Pancreas (tissue), 10 donors: ENCODE results near the gene AK2. TPM values are rescaled to one million over a fixed set of nuclear protein-coding genes. Genes with fewer than 3 reads are reported as not detected.

ENCODE experiments used
- ATAC-seq, 4 donors: fragments of 200-7000 bp; cut with Tn5 transposase; one replicate each; pipeline versions ENCODE4 v1.8.0 to v1.9.1; 2020; ENCODE audit warnings: mild to moderate bottlenecking in 4 of 4, moderate library complexity in 4 of 4
- DNase-seq, 6 donors: peaks; one replicate each; pipeline ENCODE4 v3.0.0-alpha.2; 2020
- FAIRE-seq: peaks from 2 replicates; lab custom pipeline; 2012; peaks lifted over from hg19 to GRCh38; lab: Jason Lieb, UNC
- H3K27ac ChIP-seq, 4 donors: fragments of 200-600 bp; sonication (generic); 1 replicate in 3 of 4; 2 replicates in 1 of 4; pipeline versions ENCODE4 v1.5.0 to v1.8.0; 2020
- H3K27me3 ChIP-seq, 4 donors: fragments of 200-600 bp; one replicate each; pipeline ENCODE4 v1.8.0; 2021
- H3K36me3 ChIP-seq, 3 donors: fragments of 200-600 bp; sonication (generic) in 1 of 3; one replicate each; pipeline versions ENCODE4 v1.5.0 to v1.8.0; 2020 to 2021
- H3K4me1 ChIP-seq, 3 donors: fragments of 200-600 bp; one replicate each; pipeline ENCODE4 v1.8.0; 2021
- H3K4me3 ChIP-seq, 4 donors: fragments of 200-600 bp; sonication (generic) in 2 of 4; one replicate each; pipeline versions ENCODE4 v1.5.0 to v1.8.0; 2020 to 2021
- H3K9me3 ChIP-seq, 4 donors: fragments of 200-600 bp; one replicate each; pipeline ENCODE4 v1.8.0; 2021
- WGBS, 2 donors: extraction: QIAGEN DNeasy Blood & Tissue Kit; methylation state at CpG; one replicate each; pipeline ENCODE4 v1.1.7; 2013; 5-methylcytosine and 5-hydroxymethylcytosine counted together
- intact Hi-C, 3 donors: fragments of 100-400 bp; cut with DNase I; formaldehyde crosslinking; loops; one replicate each; pipeline versions ENCODE4 v1.11.1 to v1.14.2; 2022
- polyA plus RNA-seq, 2 donors: library from polyadenylated mRNA; stranded (reverse); fragments of 200-250 nt; gene quantifications; one replicate each; pipeline ENCODE4 v1.2.3, GENCODE V29; 2013
- total RNA-seq, 6 donors: library from RNA; stranded (reverse); fragmentation: NEBNext Ultra II Directional in 4 of 6; extraction: Animal tissue kit (Norgen Biotek cat#: 25700) in 4 of 6; gene quantifications; one replicate each; pipeline versions ENCODE4 v1.2.1 to v1.2.4, GENCODE V29; 2021 to 2023
- TF ChIP-seq, protein P1 (sequence below), 4 donors: fragments of 200-600 bp; sonication (generic) in 3 of 4; IDR thresholded peaks; one replicate each; pipeline versions ENCODE4 v1.5.0 to v1.8.0; 2021; ENCODE audit warnings: antibody characterized with exemption in 4 of 4
- donor health status: healthy with polysubstance abuse.
- donor health status: DM: no; HTN: no; CAD: no; lungs with moderate emphysema.
- donor health status: DM: no; HTN: no; CAD: no.
- donor health status: control.
- donor health status: control.
- donor health status: Bipolar disorder and iron deficiency.
- donor health status: DM: yes; HTN: yes; CAD: no.
- donor health status: DM: no; HTN: no; CAD: no.
- donor health status: DM: no; HTN: no; CAD: no.
- donor health status: DM: yes; HTN: yes; CAD: no.

The AK2 gene
- total and polyA plus RNA-seq, 8 donors: 40.5 to 78.7 (median 61.4) TPM

- H3K36me3 ChIP-seq: no peaks in the 10 kb centered on the region
- no peak overlapping the region for H3K4me3 ChIP-seq
- H3K4me1 ChIP-seq: peaks cover 0 to 27% (median 12%) of the 10 kb centered on the region in 3 donors
- ATAC-seq (no peak), FAIRE-seq (no peak), DNase-seq (no peak)
- intact Hi-C loops: no loop called here
- TF ChIP-seq, protein P1, sequence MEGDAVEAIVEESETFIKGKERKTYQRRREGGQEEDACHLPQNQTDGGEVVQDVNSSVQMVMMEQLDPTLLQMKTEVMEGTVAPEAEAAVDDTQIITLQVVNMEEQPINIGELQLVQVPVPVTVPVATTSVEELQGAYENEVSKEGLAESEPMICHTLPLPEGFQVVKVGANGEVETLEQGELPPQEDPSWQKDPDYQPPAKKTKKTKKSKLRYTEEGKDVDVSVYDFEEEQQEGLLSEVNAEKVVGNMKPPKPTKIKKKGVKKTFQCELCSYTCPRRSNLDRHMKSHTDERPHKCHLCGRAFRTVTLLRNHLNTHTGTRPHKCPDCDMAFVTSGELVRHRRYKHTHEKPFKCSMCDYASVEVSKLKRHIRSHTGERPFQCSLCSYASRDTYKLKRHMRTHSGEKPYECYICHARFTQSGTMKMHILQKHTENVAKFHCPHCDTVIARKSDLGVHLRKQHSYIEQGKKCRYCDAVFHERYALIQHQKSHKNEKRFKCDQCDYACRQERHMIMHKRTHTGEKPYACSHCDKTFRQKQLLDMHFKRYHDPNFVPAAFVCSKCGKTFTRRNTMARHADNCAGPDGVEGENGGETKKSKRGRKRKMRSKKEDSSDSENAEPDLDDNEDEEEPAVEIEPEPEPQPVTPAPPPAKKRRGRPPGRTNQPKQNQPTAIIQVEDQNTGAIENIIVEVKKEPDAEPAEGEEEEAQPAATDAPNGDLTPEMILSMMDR (IDR thresholded peaks at IDR 0.05): no peak
- 70 to 73% methylated on average over 8 of the region's 8 CpGs for WGBS, 2 donors
- H3K9me3 ChIP-seq: no peaks in the 10 kb centered on the region
- H3K27ac ChIP-seq: no peak overlapping the region
- H3K27me3 ChIP-seq: no peaks in the 10 kb centered on the region
These were observed 75.8 kb downstream of the AK2 start for GRCh38 chr1:32960819-32961355.

GRCh38 chr1:32960342-32960741 is 76.3 kb downstream of the AK2 start:
- DNase-seq: no peak
- no peak overlapping the region for H3K27ac ChIP-seq
- no peaks in the 10 kb centered on the region for H3K27me3 ChIP-seq
- H3K4me1 ChIP-seq: peaks cover 0 to 27% (median 12%) of the 10 kb centered on the region in 3 donors
- FAIRE-seq: no peak
- intact Hi-C loops: no loop called here
- no peaks in the 10 kb centered on the region for H3K9me3 ChIP-seq
- no peak for ATAC-seq
- H3K36me3 ChIP-seq: no peaks in the 10 kb centered on the region
- TF ChIP-seq, protein P1 (IDR thresholded peaks at IDR 0.05): no peak
- 22 to 29% methylated on average over 2 of the region's 2 CpGs for WGBS, 2 donors
- no peak overlapping the region for H3K4me3 ChIP-seq

DNA sequence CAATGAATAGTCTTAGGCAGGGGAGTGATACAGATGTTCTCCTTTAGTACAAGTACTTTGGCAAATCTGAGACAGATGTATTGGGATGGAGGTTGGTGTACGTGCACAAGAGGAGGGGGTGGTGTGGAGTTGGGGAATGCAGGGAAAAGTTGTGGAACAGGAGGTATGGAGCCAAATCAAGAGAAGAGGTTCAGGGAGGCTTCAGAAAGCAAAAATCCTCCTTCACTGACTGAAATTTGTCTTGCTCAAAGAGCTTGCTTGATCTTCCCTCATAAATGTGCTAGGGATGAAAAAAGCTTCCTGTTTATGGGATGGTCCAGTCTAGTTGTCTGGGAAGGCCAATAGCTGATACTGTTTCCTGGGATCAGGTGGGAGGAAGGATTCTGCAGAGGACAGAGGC is 77.9 kb downstream of the AK2 start:
- WGBS, 2 donors: 90 to 91% methylated on average over 1 of the region's 1 CpG
- H3K9me3 ChIP-seq: no peaks in the 10 kb centered on the region
- DNase-seq (no peak), FAIRE-seq (no peak), ATAC-seq (no peak)
- H3K27ac ChIP-seq: no peak overlapping the region
- no peak overlapping the region for H3K4me3 ChIP-seq
- intact Hi-C loops: no loop called here
- H3K4me1 ChIP-seq: peaks cover 0 to 27% (median 12%) of the 10 kb centered on the region in 3 donors
- H3K27me3 ChIP-seq: no peaks in the 10 kb centered on the region
- TF ChIP-seq, protein P1 (IDR thresholded peaks at IDR 0.05): no peak
- no peaks in the 10 kb centered on the region for H3K36me3 ChIP-seq

Other genes starting within 250 kb of the AK2 start
- gene YARS1, start 219.5 kb downstream of the AK2 start, total RNA-seq: 100 to 1,000 TPM in 1 of 6 donors, 10 to 100 TPM in 5; 32.9 to 135 (median 38.3) TPM
- 10 to 100 TPM; 25.1 to 30.4 TPM for gene YARS1, start 219.5 kb downstream of the AK2 start, polyA plus RNA-seq
- gene S100PBP, start 219.2 kb downstream of the AK2 start, total RNA-seq: 10 to 100 TPM in 3 of 6 donors, 1 to 10 TPM in 3; 7.6 to 20.2 (median 10.3) TPM
- 10 to 100 TPM; 12.4 to 13.5 TPM for gene S100PBP, start 219.2 kb downstream of the AK2 start, polyA plus RNA-seq
- gene FNDC5, start 166.0 kb downstream of the AK2 start, total RNA-seq: under 1 TPM; 0.28 to 0.89 (median 0.59) TPM
- 1 to 10 TPM; 1.8 to 3.1 TPM for gene FNDC5, start 166.0 kb downstream of the AK2 start, polyA plus RNA-seq
- under 1 TPM in 5 of 6 donors, not detected in 1; 0.16 to 0.49 (median 0.47) TPM for gene HPCA, start 150.4 kb downstream of the AK2 start, total RNA-seq
- gene HPCA, start 150.4 kb downstream of the AK2 start, polyA plus RNA-seq: 1 to 10 TPM; 1.1 to 5.2 TPM
- 10 to 100 TPM; 11.9 to 37.0 (median 16.4) TPM for gene TMEM54, start 135.5 kb downstream of the AK2 start, total RNA-seq
- 10 to 100 TPM; 31.6 to 39.5 TPM for gene TMEM54, start 135.5 kb downstream of the AK2 start, polyA plus RNA-seq
- 10 to 100 TPM in 2 of 6 donors, 1 to 10 TPM in 4; 5.4 to 16.3 (median 8.0) TPM for gene RNF19B, start 72.1 kb downstream of the AK2 start, total RNA-seq
- gene RNF19B, start 72.1 kb downstream of the AK2 start, polyA plus RNA-seq: 1 to 10 TPM; 2.3 to 8.1 TPM
- gene AZIN2, start 44.3 kb upstream of the AK2 start, total RNA-seq: 1 to 10 TPM; 1.2 to 3.8 (median 2.1) TPM
- gene AZIN2, start 44.3 kb upstream of the AK2 start, polyA plus RNA-seq: 1 to 10 TPM; 2.4 to 5.0 TPM
- 1 to 10 TPM; 1.6 to 3.5 (median 2.6) TPM for gene TRIM62, start 145.2 kb upstream of the AK2 start, total RNA-seq
- 1 to 10 TPM; 3.1 to 4.3 TPM for gene TRIM62, start 145.2 kb upstream of the AK2 start, polyA plus RNA-seq
- gene ZNF362, start 219.6 kb upstream of the AK2 start, total RNA-seq: 10 to 100 TPM; 11.8 to 19.7 (median 13.5) TPM
- gene ZNF362, start 219.6 kb upstream of the AK2 start, polyA plus RNA-seq: 10 to 100 TPM; 13.3 to 14.9 TPM